Vagina (tissue), 2 donors: ENCODE measurements around the gene INPP4A.

ENCODE experiments used
- CTCF ChIP-seq, 3 experiments: fragments of 450-650 bp in 2 of 3; fragments of 200-600 bp in 1 of 3; sonication (generic) in 1 of 3; IDR thresholded peaks; one replicate each; pipeline ENCODE4 v1.5.1; 2017 to 2019; ENCODE audit warnings: antibody characterized with exemption in 3 of 3, mild to moderate bottlenecking in 2 of 3, moderate library complexity in 2 of 3
- POLR2A ChIP-seq, 2 donors: fragments of 450-650 bp; IDR thresholded peaks; one replicate each; pipeline ENCODE4 v1.6.1; 2017; ENCODE audit warnings: antibody characterized with exemption in 2 of 2, mild to moderate bottlenecking in 2 of 2, moderate library complexity in 2 of 2
- POLR2AphosphoS5 ChIP-seq, 2 donors: sonication (generic); formaldehyde crosslinking; IDR thresholded peaks; one replicate each; pipeline ENCODE4 v1.9.0; 2017; ENCODE audit warnings: antibody characterized with exemption in 2 of 2, mild to moderate bottlenecking in 2 of 2, low read depth in 1 of 2; ENCODE audit not compliant: insufficient read depth in 1 of 2

- TF ChIP-seq CTCF (IDR thresholded peaks at IDR 0.05) (no peak), POLR2AphosphoS5 (IDR thresholded peaks at IDR 0.05; ENCODE audit: insufficient read depth in 1 of 2, low read depth in 1 of 2) (no peak), POLR2A (IDR thresholded peaks at IDR 0.05) (no peak)
Measured at GRCh38 chr2:98537390-98538126, 92.9 kb downstream of the INPP4A start.
